Loucy (cell line): ENCODE data around the gene ERCC3.

ENCODE experiments used
- CTCF ChIP-seq: fragments of 200-600 bp; sonication (generic); conservative IDR thresholded peaks from 2 replicates; pipeline ENCODE4 v1.5.1; 2014; ENCODE audit warnings: mild to moderate bottlenecking, antibody characterized with exemption, low read length
- EZH2phosphoT487 ChIP-seq: fragments of 200-600 bp; IDR thresholded peaks from 2 replicates; pipeline ENCODE4 v1.6.1; 2018; ENCODE audit warnings: antibody characterized with exemption, mild to moderate bottlenecking, moderate library complexity, borderline replicate concordance

- TF ChIP-seq CTCF (no peak), EZH2phosphoT487 (no peak)
Measured at GRCh38 chr2:127259355-127259754, 34.6 kb downstream of the ERCC3 start.
